Bronchial epithelial cell (primary cell): Measurements from ENCODE around the gene ITSN2. TPM values are rescaled to one million over a fixed set of nuclear protein-coding genes. Genes with fewer than 3 reads are reported as not detected.

ENCODE experiments used
- DNase-seq: peaks from one replicate; pipeline ENCODE4 v3.0.0-alpha.2; 2010; ENCODE audit warnings: low read depth
- FAIRE-seq: peaks from 2 replicates; lab custom pipeline; 2011; peaks lifted over from hg19 to GRCh38; lab: Jason Lieb, UNC
- H3K27me3 ChIP-seq: 2 replicates; pipeline ENCODE4 v1.5.1; 2011; ENCODE audit warnings: low read length; ENCODE audit not compliant: control insufficient read depth, insufficient read depth
- H3K36me3 ChIP-seq: 2 replicates; pipeline ENCODE4 v1.5.1; 2011; ENCODE audit warnings: low read length; ENCODE audit not compliant: control insufficient read depth, insufficient read depth
- H3K4me3 ChIP-seq: 2 replicates; pipeline ENCODE4 v1.5.1; 2011; ENCODE audit warnings: mild to moderate bottlenecking, low read depth, low read length, control low read depth
- CTCF ChIP-seq: IDR thresholded peaks from 2 replicates; pipeline ENCODE4 v1.5.1; 2011; ENCODE audit warnings: mild to moderate bottlenecking, moderate library complexity, low read length, control low read depth, inconsistent platforms; ENCODE audit not compliant: insufficient read depth, severe bottlenecking
- total RNA-seq: library from RNA; depleted of rRNA; stranded (reverse); fragments of >200 nt; gene quantifications from 2 replicates; pipeline ENCODE4 v1.2.1, GENCODE V29; 2014

Gene ITSN2
- total RNA-seq, 1 donor from 2014 or later = 26.3 TPM

- Histone ChIP-seq H3K36me3 (peaks cover 5% of the 10 kb centered on the region), H3K4me3 (no peak overlapping the region), H3K27me3 (no peaks in the 10 kb centered on the region)
- FAIRE-seq (no peak), DNase-seq (no peak)
- no peak for TF ChIP-seq CTCF
Observed at GRCh38 chr2:24241528-24241927, 118.8 kb downstream of the ITSN2 start.

GRCh38 chr2:24239553-24239952, 120.8 kb downstream of the ITSN2 start:
- Histone ChIP-seq H3K4me3 (no peak overlapping the region), H3K27me3 (no peaks in the 10 kb centered on the region), H3K36me3 (peaks cover 1% of the 10 kb centered on the region)
- FAIRE-seq = no peak
- DNase-seq = no peak
- TF ChIP-seq CTCF = no peak

- no peak for FAIRE-seq
- no peaks in the 10 kb centered on the region for H3K27me3 ChIP-seq
- DNase-seq = no peak
- no peak overlapping the region for H3K4me3 ChIP-seq
- TF ChIP-seq CTCF = no peak
- peaks cover 1% of the 10 kb centered on the region for H3K36me3 ChIP-seq
Observed at GRCh38 chr2:24238158-24238557, 122.2 kb downstream of the ITSN2 start.

DNA sequence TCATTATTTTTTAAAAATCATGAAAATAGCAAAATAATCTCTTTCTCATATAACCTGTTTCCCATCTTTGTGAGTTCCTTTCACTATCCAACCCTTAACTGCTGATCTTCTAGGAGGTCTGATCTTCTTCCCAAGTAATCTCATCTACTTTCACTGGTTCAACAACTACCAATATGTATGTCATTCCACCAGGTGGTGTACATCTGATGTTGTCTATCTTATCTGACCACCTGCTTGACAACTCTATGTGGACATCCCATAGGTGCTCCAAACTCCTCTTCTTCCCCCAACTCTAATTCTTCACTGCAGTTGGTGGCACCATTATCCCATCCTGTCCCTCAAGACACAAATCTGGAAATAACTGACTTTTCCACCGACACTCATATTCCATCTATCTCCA, 123.0 kb downstream of the ITSN2 start:
- TF ChIP-seq CTCF = no peak
- no peaks in the 10 kb centered on the region for H3K27me3 ChIP-seq
- no peak for DNase-seq
- H3K4me3 ChIP-seq = no peak overlapping the region
- no peak for FAIRE-seq
- peaks cover 1% of the 10 kb centered on the region for H3K36me3 ChIP-seq

DNA sequence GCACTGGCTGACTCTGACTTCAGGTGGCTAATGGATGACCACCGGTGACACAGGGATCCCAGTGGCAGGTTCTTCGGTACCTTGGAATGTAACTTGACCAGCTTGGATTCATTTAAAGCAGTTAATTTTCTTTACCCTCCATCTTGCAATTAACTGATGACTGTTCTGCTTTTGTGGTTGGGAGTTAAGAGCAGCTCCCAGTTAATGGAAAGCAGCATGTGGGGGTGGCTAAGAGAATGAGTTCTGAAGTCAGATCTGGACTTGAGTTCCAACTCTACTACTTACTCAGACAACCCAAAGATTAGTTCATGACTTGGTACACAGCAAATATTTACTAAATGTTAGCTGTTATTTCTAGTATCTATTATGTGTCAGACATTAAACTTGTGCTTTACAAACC, 127.0 kb downstream of the ITSN2 start:
- TF ChIP-seq CTCF = no peak
- FAIRE-seq = no peak
- H3K27me3 ChIP-seq = no peaks in the 10 kb centered on the region
- H3K36me3 ChIP-seq = no peaks in the 10 kb centered on the region
- no peak for DNase-seq
- no peak overlapping the region for H3K4me3 ChIP-seq

GRCh38 chr2:24231461-24231881, 128.9 kb downstream of the ITSN2 start:
- no peak overlapping the region for H3K4me3 ChIP-seq
- peak; percentile 30 for DNase-seq
- FAIRE-seq = no peak
- TF ChIP-seq CTCF = no peak
- H3K27me3 ChIP-seq = no peaks in the 10 kb centered on the region
- no peaks in the 10 kb centered on the region for H3K36me3 ChIP-seq
